ENCODE data around the gene ENTREP1. TPM values are rescaled to one million over a fixed set of nuclear protein-coding genes. Genes with fewer than 3 reads are reported as not detected.

ENTREP1 gene
- total RNA-seq, 2 experiments from 2014 or later = not detected

GRCh38 chr9:69411246-69411645 lies 86.2 kb downstream of the ENTREP1 start:
- BruUV-seq (replicated peaks) = no TSS peak
- Histone ChIP-seq H3K4me3 (ENCODE audit: low read depth, low read length, poor library complexity, severe bottlenecking) (no peak overlapping the region), H3K79me2 (ENCODE audit: insufficient read depth, low read depth, low read length) (no peaks in the 10 kb centered on the region), H3K27ac (ENCODE audit: low read depth, low read length, poor library complexity, severe bottlenecking) (no peak overlapping the region), H3K36me3 (ENCODE audit: insufficient read depth, low read length) (no peaks in the 10 kb centered on the region), H4K20me1 (ENCODE audit: insufficient read depth, low read length) (no peaks in the 10 kb centered on the region), H3K4me2 (ENCODE audit: low read length) (no peak overlapping the region), H3K4me1 (ENCODE audit: insufficient read depth, low read length, poor library complexity, severe bottlenecking) (no peaks in the 10 kb centered on the region), H3K9me3 (ENCODE audit: low read length) (no peaks in the 10 kb centered on the region), H2AFZ (ENCODE audit: low read length) (no peak overlapping the region), H3K9me2 (ENCODE audit: insufficient read depth, low read length) (no peaks in the 10 kb centered on the region)
- no peak for DNase-seq (ENCODE audit: low spot score)
- ChIA-PET POLR2A (no interaction called here), CTCF (ENCODE audit: unreplicated experiment) (no interaction called here)
- intact Hi-C loops (cut with micrococcal nuclease; ENCODE audit: unreplicated experiment) = no loop called here
- TF ChIP-seq EZH2phosphoT487 (IDR thresholded peaks at IDR 0.05; ENCODE audit: borderline replicate concordance, low read depth, low read length) = no peak
- TF ChIP-seq, protein P1, sequence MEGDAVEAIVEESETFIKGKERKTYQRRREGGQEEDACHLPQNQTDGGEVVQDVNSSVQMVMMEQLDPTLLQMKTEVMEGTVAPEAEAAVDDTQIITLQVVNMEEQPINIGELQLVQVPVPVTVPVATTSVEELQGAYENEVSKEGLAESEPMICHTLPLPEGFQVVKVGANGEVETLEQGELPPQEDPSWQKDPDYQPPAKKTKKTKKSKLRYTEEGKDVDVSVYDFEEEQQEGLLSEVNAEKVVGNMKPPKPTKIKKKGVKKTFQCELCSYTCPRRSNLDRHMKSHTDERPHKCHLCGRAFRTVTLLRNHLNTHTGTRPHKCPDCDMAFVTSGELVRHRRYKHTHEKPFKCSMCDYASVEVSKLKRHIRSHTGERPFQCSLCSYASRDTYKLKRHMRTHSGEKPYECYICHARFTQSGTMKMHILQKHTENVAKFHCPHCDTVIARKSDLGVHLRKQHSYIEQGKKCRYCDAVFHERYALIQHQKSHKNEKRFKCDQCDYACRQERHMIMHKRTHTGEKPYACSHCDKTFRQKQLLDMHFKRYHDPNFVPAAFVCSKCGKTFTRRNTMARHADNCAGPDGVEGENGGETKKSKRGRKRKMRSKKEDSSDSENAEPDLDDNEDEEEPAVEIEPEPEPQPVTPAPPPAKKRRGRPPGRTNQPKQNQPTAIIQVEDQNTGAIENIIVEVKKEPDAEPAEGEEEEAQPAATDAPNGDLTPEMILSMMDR (conservative IDR thresholded peaks at IDR 0.05; ENCODE audit: low read length) = no peak

DNA sequence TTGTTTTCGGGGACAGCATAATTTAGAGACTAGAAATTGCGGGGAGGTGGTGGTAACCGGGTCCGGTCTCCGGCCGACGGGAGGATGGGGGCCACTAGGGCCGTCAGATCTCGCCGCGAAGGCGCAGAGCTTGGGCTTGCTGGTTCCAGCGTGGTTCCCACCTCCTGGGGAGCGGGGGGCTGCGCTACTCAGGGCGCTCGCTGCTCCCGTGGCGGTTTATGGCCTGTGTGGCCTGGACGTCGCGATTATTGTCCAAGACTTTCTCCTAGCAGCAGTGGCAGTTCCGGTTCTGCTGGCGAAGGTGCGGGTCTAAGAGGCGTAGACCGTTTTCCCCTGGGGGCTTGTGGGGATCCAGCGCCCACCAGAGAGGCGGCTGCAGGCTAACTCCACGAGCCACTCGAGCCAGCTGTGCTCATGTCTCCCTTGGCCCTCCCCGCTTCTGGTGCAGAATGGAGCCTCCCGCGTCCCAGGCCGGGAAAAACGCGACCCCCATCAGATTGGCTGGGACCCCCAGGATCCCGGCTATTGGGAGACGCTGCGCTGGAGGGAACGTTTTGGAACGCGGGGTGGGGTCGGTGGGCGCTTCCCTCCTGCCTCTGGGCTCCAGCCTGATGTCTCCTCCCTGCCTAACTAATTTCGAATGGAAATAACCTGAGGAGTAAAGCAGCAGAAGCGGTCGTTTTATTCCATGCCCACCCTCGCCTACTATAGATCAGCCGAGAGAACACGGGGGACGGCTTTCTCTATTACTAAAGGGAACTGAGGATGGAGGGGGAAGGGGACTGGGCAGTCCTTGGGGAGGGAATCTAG lies 87.1 kb downstream of the ENTREP1 start:
- no TSS peak for BruUV-seq (replicated peaks)
- no peak overlapping the region for H3K4me2 ChIP-seq (ENCODE audit: low read length)

More for the DNA sequence above, 87.1 kb downstream of the ENTREP1 start:
- no peak for DNase-seq (ENCODE audit: low spot score)
- H3K4me1 ChIP-seq (ENCODE audit: insufficient read depth, low read length, poor library complexity, severe bottlenecking) = no peaks in the 10 kb centered on the region
- H3K79me2 ChIP-seq (ENCODE audit: insufficient read depth, low read depth, low read length) = no peaks in the 10 kb centered on the region
- H3K9me3 ChIP-seq (ENCODE audit: low read length) = no peaks in the 10 kb centered on the region
- no peak overlapping the region for H3K27ac ChIP-seq (ENCODE audit: low read depth, low read length, poor library complexity, severe bottlenecking)
- no peak overlapping the region for H3K4me3 ChIP-seq (ENCODE audit: low read depth, low read length, poor library complexity, severe bottlenecking)
- CTCF ChIA-PET (ENCODE audit: unreplicated experiment) = no interaction called here
- POLR2A ChIA-PET = no interaction called here
- no peaks in the 10 kb centered on the region for H3K36me3 ChIP-seq (ENCODE audit: insufficient read depth, low read length)
- H4K20me1 ChIP-seq (ENCODE audit: insufficient read depth, low read length) = no peaks in the 10 kb centered on the region
- H2AFZ ChIP-seq (ENCODE audit: low read length) = no peak overlapping the region
- intact Hi-C loops (cut with micrococcal nuclease; ENCODE audit: unreplicated experiment) = no loop called here
- H3K9me2 ChIP-seq (ENCODE audit: insufficient read depth, low read length) = no peaks in the 10 kb centered on the region
- no peak for TF ChIP-seq EZH2phosphoT487 (IDR thresholded peaks at IDR 0.05; ENCODE audit: borderline replicate concordance, low read depth, low read length)
- TF ChIP-seq, protein P1 (conservative IDR thresholded peaks at IDR 0.05; ENCODE audit: low read length) = no peak
